H1 (cell line): ENCODE measurements around the gene DFFB. TPM values are rescaled to one million over a fixed set of nuclear protein-coding genes. Genes with fewer than 3 reads are reported as not detected.

Experiments
- CTCF ChIA-PET: fragments of 300-600 bp; sonication (Branson Sonifier 250); formaldehyde crosslinking; loops from one replicate; lab custom pipeline; 2021; ENCODE audit not compliant: partially characterized antibody; lab: Charles Lee
- POLR2A ChIA-PET: fragments of 300-600 bp; sonication (Branson Sonifier 250); formaldehyde crosslinking; loops from one replicate; lab custom pipeline; 2021; ENCODE audit warnings: inconsistent platforms; ENCODE audit not compliant: partially characterized antibody; lab: Charles Lee
- DNase-seq, 2 experiments: peaks; one replicate each; pipeline versions ENCODE4 v3.0.0 to v3.0.0-alpha.2; 2010 to 2022; ENCODE audit warnings: low spot score in 2 of 2, low read depth in 1 of 2, mixed read lengths in 1 of 2
- FAIRE-seq: peaks from 2 replicates; lab custom pipeline; 2011; peaks lifted over from hg19 to GRCh38; lab: Jason Lieb, UNC
- H2AFZ ChIP-seq: 2 replicates; pipeline ENCODE4 v1.8.1; 2012; ENCODE audit warnings: low read length, inconsistent platforms
- H2AK5ac ChIP-seq: 2 replicates; pipeline ENCODE4 v1.6.1; 2013; ENCODE audit warnings: low read depth, low read length
- H2BK120ac ChIP-seq: replicated peaks from 2 replicates; pipeline ENCODE3; 2013; ENCODE audit warnings: low read depth, low read length, inconsistent platforms
- H2BK12ac ChIP-seq: 2 replicates; pipeline ENCODE4 v1.6.1; 2013; ENCODE audit warnings: low read depth, low read length
- H2BK15ac ChIP-seq: 2 replicates; pipeline ENCODE4 v1.6.1; 2013; ENCODE audit warnings: low read length
- H2BK20ac ChIP-seq: 2 replicates; pipeline ENCODE4 v1.6.1; 2013; ENCODE audit warnings: low read length
- H2BK5ac ChIP-seq: 2 replicates; pipeline ENCODE4 v1.6.1; 2013; ENCODE audit warnings: low read depth, low read length
- H3K14ac ChIP-seq: 2 replicates; pipeline ENCODE4 v1.6.1; 2013; ENCODE audit warnings: inconsistent platforms; ENCODE audit not compliant: insufficient read length
- H3K18ac ChIP-seq: 2 replicates; pipeline ENCODE4 v1.6.1; 2013; ENCODE audit warnings: low read length; ENCODE audit errors: extremely low read depth
- H3K23ac ChIP-seq: 2 replicates; pipeline ENCODE4 v1.6.1; 2013; ENCODE audit warnings: inconsistent platforms; ENCODE audit not compliant: insufficient read length
- H3K23me2 ChIP-seq: 2 replicates; pipeline ENCODE4 v1.6.1; 2013; ENCODE audit warnings: low read depth, low read length
- H3K27ac ChIP-seq: 2 replicates; pipeline ENCODE4 v1.6.1; 2011; ENCODE audit warnings: low read depth, low read length, inconsistent platforms
- H3K27me3 ChIP-seq, 4 experiments: replicated peaks in 1 of 4; 1 replicate in 1 of 4; 2 replicates in 3 of 4; pipeline versions ENCODE4 v1.6.1 to v1.8.1; 2011 to 2013; ENCODE audit warnings: low read length in 3 of 4, mild to moderate bottlenecking in 3 of 4, inconsistent platforms in 2 of 4, mixed read lengths in 2 of 4, moderate library complexity in 1 of 4; ENCODE audit not compliant: control insufficient read depth in 3 of 4, insufficient read depth in 3 of 4; ENCODE audit errors: extremely low read depth in 1 of 4
- H3K36me3 ChIP-seq, 4 experiments: 2 replicates each; pipeline versions ENCODE4 v1.6.1 to v1.8.1; 2011 to 2013; ENCODE audit warnings: mild to moderate bottlenecking in 4 of 4, low read length in 3 of 4, moderate library complexity in 2 of 4, control low read depth in 1 of 4, inconsistent platforms in 1 of 4; ENCODE audit not compliant: insufficient read depth in 4 of 4, control insufficient read depth in 2 of 4
- H3K4ac ChIP-seq: replicated peaks from 2 replicates; pipeline ENCODE3; 2013; ENCODE audit warnings: low read length, low read depth, mixed read lengths, inconsistent platforms; ENCODE audit not compliant: insufficient read length
- H3K4me1 ChIP-seq, 4 experiments: replicated peaks in 1 of 4; 1 replicate in 1 of 4; 2 replicates in 3 of 4; pipeline versions ENCODE4 v1.6.1 to v1.8.1; 2011 to 2013; ENCODE audit warnings: low read length in 3 of 4, inconsistent platforms in 2 of 4, mixed read lengths in 1 of 4; ENCODE audit not compliant: insufficient read depth in 4 of 4, control insufficient read depth in 3 of 4
- H3K4me2 ChIP-seq, 2 experiments: 2 replicates each; pipeline versions ENCODE4 v1.6.1 to v1.8.1; 2011 to 2013; ENCODE audit warnings: low read depth in 2 of 2, low read length in 2 of 2, control low read depth in 1 of 2, inconsistent platforms in 1 of 2, mild to moderate bottlenecking in 1 of 2; ENCODE audit not compliant: insufficient read depth in 1 of 2
- H3K4me3 ChIP-seq, 4 experiments: fragments of 200-600, 300-600 bp in 1 of 4; sonication (generic), shearing (Covaris generic), sonication (Bioruptor Twin) in 1 of 4; 2 replicates each; pipeline versions ENCODE4 v1.5.1 to v1.8.1; 2011 to 2016; ENCODE audit warnings: low read length in 4 of 4, low read depth in 3 of 4, control low read depth in 2 of 4, inconsistent platforms in 2 of 4, mild to moderate bottlenecking in 2 of 4, mixed read lengths in 1 of 4, moderate library complexity in 1 of 4; ENCODE audit not compliant: insufficient read depth in 2 of 4; ENCODE audit errors: extremely low read depth in 1 of 4
- H3K56ac ChIP-seq: replicated peaks from 2 replicates; pipeline ENCODE3; 2013; ENCODE audit warnings: low read depth, mild to moderate bottlenecking, mixed read lengths, low read length, inconsistent platforms; ENCODE audit not compliant: insufficient read length
- H3K79me1 ChIP-seq: 2 replicates; pipeline ENCODE4 v1.6.1; 2013; ENCODE audit warnings: low read depth, low read length, control low read depth
- H3K79me2 ChIP-seq, 2 experiments: 2 replicates each; pipeline versions ENCODE4 v1.6.1 to v1.8.1; 2012 to 2013; ENCODE audit warnings: low read length in 2 of 2, mild to moderate bottlenecking in 2 of 2, inconsistent platforms in 1 of 2; ENCODE audit not compliant: insufficient read depth in 2 of 2, control insufficient read depth in 1 of 2
- H3K9ac ChIP-seq, 4 experiments: replicated peaks in 1 of 4; 1 replicate in 1 of 4; 2 replicates in 3 of 4; pipeline versions ENCODE4 v1.6.1 to v1.8.1; 2011 to 2013; ENCODE audit warnings: low read depth in 3 of 4, low read length in 3 of 4, control low read depth in 2 of 4, mild to moderate bottlenecking in 2 of 4, moderate library complexity in 2 of 4, inconsistent platforms in 1 of 4; ENCODE audit errors: extremely low read depth in 1 of 4
- H3K9me3 ChIP-seq, 2 experiments: 2 replicates each; pipeline versions ENCODE4 v1.6.1 to v1.8.1; 2012 to 2013; ENCODE audit warnings: mild to moderate bottlenecking in 2 of 2, moderate library complexity in 2 of 2, control low read depth in 1 of 2, inconsistent platforms in 1 of 2, low read depth in 1 of 2, low read length in 1 of 2, mixed read lengths in 1 of 2; ENCODE audit not compliant: insufficient read depth in 2 of 2
- H4K20me1 ChIP-seq, 2 experiments: replicated peaks in 1 of 2; 2 replicates each; pipeline versions ENCODE3 to v1.8.1; 2011 to 2013; ENCODE audit warnings: inconsistent platforms in 2 of 2, low read length in 2 of 2, mild to moderate bottlenecking in 1 of 2; ENCODE audit not compliant: insufficient read depth in 2 of 2, control insufficient read depth in 1 of 2
- H4K5ac ChIP-seq: 2 replicates; pipeline ENCODE4 v1.6.1; 2013; ENCODE audit warnings: low read length, low read depth, mixed read lengths, inconsistent platforms; ENCODE audit not compliant: insufficient read length
- H4K8ac ChIP-seq: 2 replicates; pipeline ENCODE4 v1.8.0; 2013; ENCODE audit warnings: mild to moderate bottlenecking, moderate library complexity, low read length, inconsistent platforms; ENCODE audit not compliant: insufficient read depth; ENCODE audit errors: extremely low read depth
- H4K91ac ChIP-seq: replicated peaks from 2 replicates; pipeline ENCODE3; 2013; ENCODE audit warnings: low read length, mixed read lengths, inconsistent platforms; ENCODE audit not compliant: insufficient read length
- EGR1 ChIP-seq: IDR thresholded peaks from 2 replicates; pipeline ENCODE4 v1.6.1; 2011; ENCODE audit warnings: low read depth, low read length, borderline replicate concordance
- TBP ChIP-seq: IDR thresholded peaks from 2 replicates; pipeline ENCODE4 v1.6.1; 2011; ENCODE audit warnings: low read depth, low read length, improper control_type of control experiment
- WGBS, 2 experiments: shearing (Covaris generic) in 1 of 2; methylation state at CpG; one replicate each; pipeline versions ENCODE4 v1.1.6 to v1.1.7; 2013 to 2015; ENCODE audit warnings: low lambda C conversion rate in 2 of 2, mixed read lengths in 2 of 2, inconsistent platforms in 1 of 2, low coverage in 1 of 2, missing lambda C conversion rate in 1 of 2; ENCODE audit not compliant: insufficient replicate concordance in 2 of 2, insufficient coverage in 1 of 2, insufficient read length in 1 of 2; ENCODE audit errors: extremely low coverage in 1 of 2, missing lambda C conversion rate in 1 of 2; 5-methylcytosine and 5-hydroxymethylcytosine counted together
- polyA plus RNA-seq, 7 experiments: library from polyadenylated mRNA; depleted of rRNA in 3 of 7; stranded (reverse) in 5 of 7; unstranded in 2 of 7; fragments of >200 nt in 5 of 7; fragments of 200-250 nt in 2 of 7; gene quantifications; 1 replicate in 5 of 7; 2 replicates in 1 of 7; 4 replicates in 1 of 7; pipeline versions ENCODE4 v1.2.1 to v1.2.3, GENCODE V29; 2011 to 2013; ENCODE audit warnings: missing spikeins in 2 of 7, mixed read lengths in 2 of 7
- total RNA-seq: library from RNA; stranded (reverse); fragmentation: NEBNext Ultra II Directional; extraction: Animal tissue kit (Norgen Biotek cat#: 25700); gene quantifications from 2 replicates; pipeline ENCODE4 v1.2.1, GENCODE V29; 2021

The DFFB gene
- total and polyA plus RNA-seq, 2 of the 8 experiments (the other 6 are each of a cell fraction or from before 2014, with no cell fraction given), result 8.6 to 11.9 TPM

- Histone ChIP-seq H3K4ac (no peak overlapping the region), H3K4me2 (no peak overlapping the region), H3K36me3 (no peaks in the 10 kb centered on the region; a peak in 1 of 8 replicates), H3K23ac (no peak overlapping the region), H2AFZ (no peak overlapping the region), H3K14ac (no peak overlapping the region), H3K9me3 (peaks cover 0 to 4% of the 10 kb centered on the region in 2 experiments; a peak in 1 of 4 replicates), H2BK120ac (no peak overlapping the region), H2BK15ac (no peak overlapping the region), H3K4me1 (peaks cover 0 to 3% (median 0%) of the 10 kb centered on the region in 4 experiments; a peak in 1 of 7 replicates), H3K56ac (no peak overlapping the region), H3K18ac (no peak overlapping the region), H3K79me1 (peaks cover 4% of the 10 kb centered on the region; the same call in 1 of the 2 replicates), H3K27ac (no peak overlapping the region), H2BK20ac (no peak overlapping the region), H4K20me1 (peaks cover 0 to 12% of the 10 kb centered on the region in 2 experiments), H3K9ac (no peak overlapping the region), H4K5ac (no peak overlapping the region), H3K4me3 (no peak overlapping the region), H3K79me2 (no peaks in the 10 kb centered on the region), H4K91ac (no peak overlapping the region), H2AK5ac (no peak overlapping the region), H2BK12ac (no peak overlapping the region), H3K27me3 (peaks cover 0 to 8% (median 0%) of the 10 kb centered on the region in 4 experiments; a peak in 1 of 7 replicates), H4K8ac (no peak overlapping the region), H2BK5ac (no peak overlapping the region), H3K23me2 (peaks cover 16% of the 10 kb centered on the region; the same call in 1 of the 2 replicates)
- 80% methylated on average over 11 of the region's 11 CpGs; no CpG with 5 or more reads in 1 of the 2 experiments for WGBS, 2 experiments
- no peak for FAIRE-seq
- CTCF ChIA-PET, result no interaction called here
- DNase-seq, result no peak
- TF ChIP-seq EGR1 (no peak), TBP (no peak)
- POLR2A ChIA-PET, result no interaction called here
Measured at GRCh38 chr1:3928586-3928985, 71.3 kb downstream of the DFFB start.
